Common myeloid progenitor, CD34-positive (primary cell): Measurements from ENCODE around the gene UBQLNL.

Experiments
- CTCF ChIA-PET: fragments of 350-600 bp; sonication (Branson Sonifier 250); formaldehyde crosslinking; loops from one replicate; lab custom pipeline; 2021; ENCODE audit warnings: antibody characterized with exemption; lab: Charles Lee
- POLR2A ChIA-PET: fragments of 350-600 bp; sonication (Branson Sonifier 250); formaldehyde crosslinking; loops from one replicate; lab custom pipeline; 2021; ENCODE audit warnings: antibody characterized with exemption; lab: Charles Lee
- DNase-seq, 3 donors: peaks; one replicate each; pipeline versions ENCODE4 v3.0.0 to v3.0.0-alpha.2; 2013
- H3K27ac ChIP-seq, 2 experiments: 1 replicate in 1 of 2; 2 replicates in 1 of 2; pipeline ENCODE4 v1.7.0; 2013; ENCODE audit warnings: inconsistent platforms in 2 of 2, low read length in 2 of 2, mild to moderate bottlenecking in 2 of 2, low read depth in 1 of 2, moderate library complexity in 1 of 2; ENCODE audit not compliant: severe bottlenecking in 2 of 2, insufficient read depth in 1 of 2, poor library complexity in 1 of 2
- H3K27me3 ChIP-seq, 5 experiments: replicated peaks in 2 of 5; 1 replicate in 3 of 5; 2 replicates in 2 of 5; pipeline versions ENCODE4 v1.6.1 to v1.7.0; 2013; ENCODE audit warnings: low read length in 4 of 5, mild to moderate bottlenecking in 2 of 5, moderate library complexity in 2 of 5, inconsistent platforms in 1 of 5; ENCODE audit not compliant: insufficient read depth in 5 of 5, control insufficient read depth in 4 of 5
- H3K36me3 ChIP-seq, 4 experiments: 1 replicate in 2 of 4; 2 replicates in 2 of 4; pipeline versions ENCODE4 v1.6.1 to v1.7.0; 2013; ENCODE audit warnings: low read length in 3 of 4, control low read depth in 1 of 4, mild to moderate bottlenecking in 1 of 4; ENCODE audit not compliant: control insufficient read depth in 4 of 4, insufficient read depth in 4 of 4
- H3K4me1 ChIP-seq, 4 experiments: 1 replicate in 3 of 4; 2 replicates in 1 of 4; pipeline versions ENCODE4 v1.6.1 to v1.7.1; 2013; ENCODE audit warnings: low read length in 3 of 4, mild to moderate bottlenecking in 3 of 4, control low read depth in 1 of 4, inconsistent platforms in 1 of 4, moderate library complexity in 1 of 4; ENCODE audit not compliant: control insufficient read depth in 4 of 4, insufficient read depth in 4 of 4; ENCODE audit errors: control extremely low read depth in 1 of 4
- H3K4me3 ChIP-seq, 7 experiments: 1 replicate in 4 of 7; 2 replicates in 3 of 7; pipeline versions ENCODE4 v1.5.1 to v1.7.0; 2013; ENCODE audit warnings: mild to moderate bottlenecking in 7 of 7, low read length in 6 of 7, moderate library complexity in 6 of 7, inconsistent platforms in 2 of 7, low read depth in 2 of 7, control low read depth in 1 of 7; ENCODE audit not compliant: insufficient read depth in 4 of 7, control insufficient read depth in 1 of 7; ENCODE audit errors: extremely low read depth in 1 of 7
- H3K9me3 ChIP-seq, 5 experiments: 1 replicate in 4 of 5; 2 replicates in 1 of 5; pipeline versions ENCODE4 v1.6.1 to v1.7.1; 2013; ENCODE audit warnings: low read length in 4 of 5, mild to moderate bottlenecking in 2 of 5, inconsistent platforms in 1 of 5, low read depth in 1 of 5, moderate library complexity in 1 of 5; ENCODE audit not compliant: control insufficient read depth in 4 of 5, insufficient read depth in 2 of 5; ENCODE audit errors: control extremely low read depth in 1 of 5
- WGBS: methylation state at CpG from one replicate; pipeline ENCODE4 v1.1.5; 2013; ENCODE audit not compliant: insufficient coverage; 5-methylcytosine and 5-hydroxymethylcytosine counted together

UBQLNL gene

GRCh38 chr11:5467527-5467926 is 49.0 kb downstream of the UBQLNL start:
- ChIA-PET POLR2A (no interaction called here), CTCF (interaction anchor here (0.8 to 1.8 kb wide), 2 partner anchors 9 to 423 kb away, joined by 4 to 5 read pairs; no protein-coding TSS in a partner anchor)
- WGBS: 91% methylated on average over 1 of the region's 2 CpGs

More at GRCh38 chr11:5467527-5467926, 49.0 kb downstream of the UBQLNL start:
- H3K36me3 ChIP-seq: no peaks in the 10 kb centered on the region
- no peaks in the 10 kb centered on the region for H3K4me1 ChIP-seq
- DNase-seq: no peak
- no peak overlapping the region for H3K27ac ChIP-seq
- H3K27me3 ChIP-seq: no peaks in the 10 kb centered on the region
- H3K4me3 ChIP-seq: no peak overlapping the region
- no peaks in the 10 kb centered on the region for H3K9me3 ChIP-seq
